Immature natural killer cell (primary cell): ENCODE results near the gene MAPK12. TPM values are rescaled to one million over a fixed set of nuclear protein-coding genes. Genes with fewer than 3 reads are reported as not detected.
"Not testable (repeated sequence)": the region's sequence is repeated elsewhere in the genome, so short reads cannot be mapped to it uniquely, and the experiment has no call there.

ENCODE experiments used
- DNase-seq, 3 donors: peaks; one replicate each; pipeline ENCODE4 v3.0.0; 2022; ENCODE audit warnings: mixed read lengths in 1 of 3
- H3K27ac Mint-ChIP-seq, 6 donors: one replicate each; pipeline ENCODE4 v1.8.0; 2020; ENCODE audit warnings: mixed read lengths in 6 of 6, mild to moderate bottlenecking in 5 of 6, inconsistent platforms in 4 of 6, moderate library complexity in 3 of 6
- H3K27me3 Mint-ChIP-seq, 3 donors: one replicate each; pipeline ENCODE4 v1.8.0; 2020 to 2021; ENCODE audit warnings: low read depth in 3 of 3, mild to moderate bottlenecking in 3 of 3, mixed read lengths in 3 of 3, moderate library complexity in 3 of 3, inconsistent platforms in 1 of 3
- H3K36me3 Mint-ChIP-seq, 3 donors: one replicate each; pipeline ENCODE4 v1.8.0; 2020; ENCODE audit warnings: mixed read lengths in 3 of 3, inconsistent platforms in 2 of 3, mild to moderate bottlenecking in 2 of 3
- H3K4me1 Mint-ChIP-seq, 2 donors: one replicate each; pipeline ENCODE4 v1.8.0; 2020; ENCODE audit warnings: inconsistent platforms in 2 of 2, mild to moderate bottlenecking in 2 of 2, mixed read lengths in 2 of 2, moderate library complexity in 1 of 2
- H3K4me3 Mint-ChIP-seq, 5 donors: one replicate each; pipeline ENCODE4 v1.8.0; 2020; ENCODE audit warnings: mild to moderate bottlenecking in 5 of 5, mixed read lengths in 5 of 5, inconsistent platforms in 3 of 5, moderate library complexity in 3 of 5
- H3K9me3 Mint-ChIP-seq, 6 donors: one replicate each; pipeline ENCODE4 v1.8.0; 2020; ENCODE audit warnings: mild to moderate bottlenecking in 6 of 6, mixed read lengths in 6 of 6, inconsistent platforms in 4 of 6, moderate library complexity in 3 of 6
- polyA plus RNA-seq, 3 donors: library from polyadenylated mRNA; unstranded; fragments of 300-500 nt; fragmentation: Illumina TruSeq; gene quantifications; one replicate each; pipeline ENCODE4 v1.2.3, GENCODE V29; 2021

MAPK12 gene
- polyA plus RNA-seq, 3 donors from 2014 or later = 0.13 to 0.31 TPM; not detected in 1

DNA sequence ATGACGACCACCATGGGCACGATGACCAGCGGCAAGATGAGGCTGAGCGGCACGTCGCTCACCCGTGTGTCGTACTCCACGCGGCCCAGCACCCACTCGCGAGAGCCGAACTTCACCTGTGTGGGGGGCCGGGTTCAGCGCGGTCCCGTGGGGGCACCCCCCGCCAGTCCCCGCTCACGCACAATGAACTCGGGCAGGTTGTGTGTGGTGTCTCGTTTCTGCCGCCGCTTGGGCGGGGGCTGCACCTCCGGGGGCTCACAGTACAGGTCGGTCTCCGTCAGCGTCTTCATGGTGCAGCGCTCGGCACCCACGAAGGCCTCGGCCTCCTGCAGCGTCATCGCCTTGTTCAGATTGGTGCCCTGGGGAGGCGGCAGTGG, 19.9 kb upstream of the MAPK12 start:
- Mint-ChIP-seq H3K4me3 (no peak overlapping the region), H3K4me1 (no peaks in the 10 kb centered on the region), H3K27me3 (peaks cover 0 to 2% (median 2%) of the 10 kb centered on the region in 3 donors), H3K27ac (no peak overlapping the region), H3K36me3 (no peaks in the 10 kb centered on the region), H3K9me3 (no peaks in the 10 kb centered on the region)
- no peak for DNase-seq

DNA sequence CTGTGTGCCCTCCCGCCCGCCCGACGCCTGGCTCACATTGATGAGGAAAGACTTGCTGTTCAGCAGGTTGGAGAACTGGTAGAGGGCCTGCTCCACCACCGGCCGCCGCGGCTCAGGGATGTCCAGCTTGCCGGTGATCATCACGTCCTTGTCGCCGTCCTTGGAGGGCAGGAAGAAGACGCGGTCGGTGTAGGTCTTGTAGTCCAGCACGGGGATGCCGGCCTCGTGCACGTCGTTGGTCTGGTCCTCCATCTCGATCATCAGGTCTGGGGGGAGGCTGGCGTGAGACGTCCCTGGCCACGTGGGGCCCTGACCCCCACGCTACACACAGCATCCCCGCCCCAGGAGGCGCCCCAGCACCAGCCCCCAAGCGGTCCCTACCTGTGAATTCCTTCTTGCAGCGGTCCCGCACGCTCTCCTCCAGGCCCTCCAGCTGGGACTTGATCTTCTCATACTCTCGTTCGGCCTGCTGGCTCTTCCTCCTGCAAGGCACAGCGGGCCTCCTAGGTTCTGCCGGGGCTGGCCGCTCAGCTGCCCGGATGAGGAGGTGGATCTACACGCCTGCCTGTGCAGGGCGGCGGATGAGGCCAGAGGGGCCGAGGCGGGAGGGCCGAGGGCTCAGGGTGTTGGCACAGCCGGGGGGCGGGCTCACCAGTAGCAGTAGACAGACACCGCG, 19.4 kb upstream of the MAPK12 start:
- H3K27me3 Mint-ChIP-seq = peaks cover 0 to 4% (median 2%) of the 10 kb centered on the region in 3 donors
- no peak overlapping the region for H3K27ac Mint-ChIP-seq
- no peaks in the 10 kb centered on the region for H3K36me3 Mint-ChIP-seq

DNA sequence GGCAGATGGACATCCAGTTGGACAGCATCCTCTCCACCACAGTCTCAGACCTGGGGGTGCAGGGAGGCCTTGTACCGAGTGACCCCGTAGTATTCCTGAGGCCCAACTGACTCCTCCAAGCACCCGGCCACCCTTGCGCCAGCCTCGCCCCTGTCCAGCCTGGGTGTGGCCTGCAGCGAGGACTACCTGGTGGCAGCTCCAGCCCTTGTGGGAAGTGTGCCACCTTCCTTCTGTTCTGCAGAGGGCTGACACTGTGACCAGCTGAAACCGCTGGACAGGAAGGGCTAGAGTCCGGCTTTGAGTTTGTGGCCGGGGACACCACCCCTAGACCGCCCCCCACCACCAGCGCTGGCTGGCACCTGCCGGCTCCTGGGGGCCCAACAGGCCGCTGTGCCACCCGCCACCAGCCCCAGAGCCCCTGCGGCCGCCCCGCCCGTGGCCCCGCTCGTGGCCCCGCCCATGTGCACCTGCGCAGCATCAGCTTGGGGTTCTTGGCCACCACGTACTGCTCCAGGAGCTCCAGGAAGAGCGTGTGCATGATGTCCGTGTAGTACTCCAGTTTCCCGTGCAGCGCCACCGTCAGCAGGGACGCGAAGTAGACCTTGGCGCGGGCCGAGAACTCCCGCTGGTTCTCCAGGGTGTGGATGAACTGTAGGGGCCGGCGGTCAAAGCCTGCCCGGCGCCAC, 18.7 kb upstream of the MAPK12 start:
- no peak for DNase-seq
- H3K4me1 Mint-ChIP-seq = no peaks in the 10 kb centered on the region
- no peaks in the 10 kb centered on the region for H3K9me3 Mint-ChIP-seq
- peaks cover 0 to 7% (median 2%) of the 10 kb centered on the region in 3 donors for H3K27me3 Mint-ChIP-seq
- H3K27ac Mint-ChIP-seq = no peak overlapping the region
- H3K36me3 Mint-ChIP-seq = no peaks in the 10 kb centered on the region
- no peak overlapping the region for H3K4me3 Mint-ChIP-seq

More for the DNA sequence above, 19.4 kb upstream of the MAPK12 start:
- Mint-ChIP-seq H3K4me1 (no peaks in the 10 kb centered on the region), H3K9me3 (no peaks in the 10 kb centered on the region), H3K4me3 (no peak overlapping the region)
- no peak for DNase-seq

DNA sequence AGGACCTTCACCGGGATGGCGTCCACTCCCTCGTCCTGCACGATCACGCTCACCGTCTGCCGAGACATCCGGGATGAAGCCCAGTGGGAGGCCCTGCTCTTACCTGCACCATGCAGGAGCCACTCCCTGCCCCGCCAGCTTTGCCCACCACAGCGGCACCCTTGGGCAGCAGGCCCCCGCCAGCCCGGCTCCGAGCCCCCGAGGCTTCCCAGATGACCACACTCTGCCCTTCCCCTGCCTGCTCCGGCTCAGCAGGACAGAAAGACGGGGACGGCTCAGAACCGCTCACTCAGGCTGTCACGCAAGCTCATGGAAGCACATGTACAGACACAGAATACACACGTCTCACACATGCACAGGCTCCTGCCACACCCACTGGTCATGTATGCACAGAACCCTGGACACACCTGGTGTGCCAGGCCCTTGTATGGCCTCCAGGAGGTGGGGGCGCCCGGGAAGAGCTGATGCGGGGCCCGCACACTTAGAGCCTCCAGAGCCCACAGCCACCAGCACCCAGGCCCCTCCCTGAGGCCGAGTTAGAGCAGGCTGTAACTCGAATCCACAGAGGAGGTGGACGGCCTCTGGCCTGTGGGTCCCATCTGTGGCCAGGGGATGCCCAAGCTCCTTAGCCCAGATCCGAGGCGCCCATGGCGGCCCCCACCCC, 17.6 kb upstream of the MAPK12 start:
- no peak overlapping the region for H3K4me3 Mint-ChIP-seq
- H3K36me3 Mint-ChIP-seq = no peaks in the 10 kb centered on the region
- no peaks in the 10 kb centered on the region for H3K9me3 Mint-ChIP-seq
- H3K27me3 Mint-ChIP-seq = peaks cover 0 to 9% (median 2%) of the 10 kb centered on the region in 3 donors
- H3K27ac Mint-ChIP-seq = no peak overlapping the region
- H3K4me1 Mint-ChIP-seq = no peaks in the 10 kb centered on the region
- DNase-seq = no peak

DNA sequence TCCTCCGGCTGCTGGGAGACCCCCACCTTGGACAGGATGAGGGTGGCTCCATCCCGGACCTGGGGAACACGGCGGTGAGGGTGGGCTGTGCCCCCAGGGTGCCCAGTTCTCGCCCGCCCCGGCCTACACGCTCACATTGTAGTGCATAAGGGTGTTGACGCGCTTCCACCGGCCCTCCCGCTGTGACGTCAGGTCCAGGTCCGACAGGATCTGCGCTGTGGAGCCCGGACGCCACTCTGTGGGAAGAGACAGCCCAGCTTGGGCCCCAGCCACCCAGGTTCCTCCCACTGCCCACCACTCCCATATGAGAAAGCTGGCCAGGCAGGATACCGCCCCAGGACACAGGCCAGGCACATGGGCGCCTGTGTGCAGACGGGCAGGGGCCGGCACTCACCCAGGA, 17.0 kb upstream of the MAPK12 start:
- no peak overlapping the region for H3K4me3 Mint-ChIP-seq
- H3K9me3 Mint-ChIP-seq = no peaks in the 10 kb centered on the region
- H3K27me3 Mint-ChIP-seq = peaks cover 0 to 9% (median 5%) of the 10 kb centered on the region in 3 donors
- H3K36me3 Mint-ChIP-seq = no peaks in the 10 kb centered on the region
- peaks cover 0 to 5% of the 10 kb centered on the region in 2 donors for H3K4me1 Mint-ChIP-seq
- DNase-seq = no peak
- H3K27ac Mint-ChIP-seq = no peak overlapping the region

DNA sequence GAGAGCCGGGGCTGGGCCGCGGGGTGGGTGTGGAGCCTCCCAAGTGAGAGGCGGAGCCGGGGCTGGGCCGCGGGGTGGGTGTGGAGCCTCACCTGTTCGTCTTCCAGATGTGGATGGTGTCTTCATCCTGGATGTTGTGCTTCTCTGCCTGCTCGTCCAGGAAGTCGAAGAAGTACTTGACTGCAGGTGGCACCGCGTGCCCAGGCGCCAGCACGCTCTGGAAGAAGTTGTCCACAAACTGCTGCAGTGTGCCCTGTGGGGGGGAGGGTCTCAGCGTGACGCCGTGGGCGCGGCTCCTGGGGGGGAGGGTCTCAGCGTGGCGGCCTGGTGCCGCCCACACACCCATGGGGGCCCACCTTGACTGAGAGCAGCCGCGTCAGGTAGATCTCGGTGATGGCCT, 16.3 kb upstream of the MAPK12 start:
- peaks cover 0 to 5% of the 10 kb centered on the region in 2 donors for H3K4me1 Mint-ChIP-seq
- no peak for DNase-seq
- no peak overlapping the region for H3K4me3 Mint-ChIP-seq
- H3K36me3 Mint-ChIP-seq = no peaks in the 10 kb centered on the region
- peaks cover 0 to 9% (median 5%) of the 10 kb centered on the region in 3 donors for H3K27me3 Mint-ChIP-seq
- no peak overlapping the region for H3K27ac Mint-ChIP-seq
- H3K9me3 Mint-ChIP-seq = no peaks in the 10 kb centered on the region

DNA sequence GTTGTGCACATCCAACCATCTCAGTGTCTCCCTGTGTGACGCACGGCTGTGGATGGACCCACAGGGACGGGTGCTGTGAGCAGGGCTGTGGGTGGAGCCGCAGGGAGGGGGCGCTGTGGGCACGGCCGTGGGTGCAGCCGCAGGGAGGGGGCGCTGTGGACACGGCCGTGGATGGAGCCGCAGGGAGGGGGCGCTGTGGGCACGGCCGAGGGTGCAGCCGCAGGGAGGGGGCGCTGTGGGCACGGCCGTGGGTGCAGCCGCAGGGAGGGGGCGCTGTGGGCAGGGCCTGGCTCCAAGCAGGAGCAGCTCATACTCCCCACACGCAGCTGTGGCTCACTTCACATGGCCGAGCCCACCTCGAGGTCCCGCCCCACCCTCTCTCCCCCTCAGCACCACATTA, 14.7 kb upstream of the MAPK12 start:
- peaks cover 1 to 10% (median 5%) of the 10 kb centered on the region in 3 donors for H3K27me3 Mint-ChIP-seq
- H3K4me1 Mint-ChIP-seq = peaks cover 0 to 6% of the 10 kb centered on the region in 2 donors
- H3K9me3 Mint-ChIP-seq = no peaks in the 10 kb centered on the region
- H3K27ac Mint-ChIP-seq = no peak overlapping the region
- no peaks in the 10 kb centered on the region for H3K36me3 Mint-ChIP-seq
- DNase-seq = peak; percentile 38 to 54 (median 43)
- H3K4me3 Mint-ChIP-seq = no peak overlapping the region

DNA sequence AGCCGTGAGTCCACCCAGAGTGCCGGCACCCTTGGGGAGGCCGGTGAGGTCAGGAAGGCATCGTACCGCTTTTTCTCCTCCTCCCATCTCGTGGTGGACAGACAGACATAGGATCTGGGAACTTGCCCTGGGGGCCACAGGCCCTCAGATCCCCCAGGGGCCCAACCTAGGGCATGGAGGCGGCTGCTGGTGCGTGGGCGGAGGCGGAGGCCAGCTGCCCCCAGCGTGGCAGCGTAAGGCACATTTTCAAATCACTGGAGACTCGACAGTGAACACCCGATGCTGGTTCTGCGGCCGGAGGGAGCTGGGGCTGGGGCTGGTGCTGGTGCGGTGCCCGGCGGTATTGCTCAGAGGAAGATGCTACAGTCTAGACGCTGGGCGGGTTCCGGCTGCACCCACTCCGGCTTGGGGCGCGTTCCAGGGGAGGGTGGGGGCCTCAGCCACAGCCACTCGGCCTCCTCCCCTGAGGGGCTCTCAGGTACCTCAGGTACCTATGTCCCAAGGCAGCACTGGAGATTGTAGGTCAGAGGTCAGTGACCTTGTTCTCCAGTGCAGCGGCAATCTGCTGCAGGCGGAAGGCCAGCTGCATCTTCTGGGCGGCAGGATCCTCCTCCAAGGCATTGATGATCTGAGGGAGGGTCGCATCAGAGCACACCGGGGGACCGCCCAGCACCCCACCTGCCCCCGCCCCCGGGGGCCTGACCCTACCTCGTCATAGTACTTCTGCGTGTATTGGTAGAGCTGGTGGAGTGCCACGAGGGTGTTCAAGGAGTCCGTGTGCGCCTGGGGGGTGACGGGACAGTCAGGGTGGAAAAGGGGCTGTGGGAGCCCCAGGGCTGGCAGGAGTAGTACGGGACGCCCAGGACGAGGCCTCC, 13.9 kb upstream of the MAPK12 start:
- peaks cover 3 to 9% (median 9%) of the 10 kb centered on the region in 3 donors for H3K27me3 Mint-ChIP-seq
- H3K9me3 Mint-ChIP-seq = no peaks in the 10 kb centered on the region
- H3K27ac Mint-ChIP-seq = no peak overlapping the region
- H3K4me3 Mint-ChIP-seq = peak overlapping the region in 1 of 5 donors; percentile 21
- H3K4me1 Mint-ChIP-seq = peaks cover 0 to 11% of the 10 kb centered on the region in 2 donors
- H3K36me3 Mint-ChIP-seq = no peaks in the 10 kb centered on the region
- DNase-seq = no peak

DNA sequence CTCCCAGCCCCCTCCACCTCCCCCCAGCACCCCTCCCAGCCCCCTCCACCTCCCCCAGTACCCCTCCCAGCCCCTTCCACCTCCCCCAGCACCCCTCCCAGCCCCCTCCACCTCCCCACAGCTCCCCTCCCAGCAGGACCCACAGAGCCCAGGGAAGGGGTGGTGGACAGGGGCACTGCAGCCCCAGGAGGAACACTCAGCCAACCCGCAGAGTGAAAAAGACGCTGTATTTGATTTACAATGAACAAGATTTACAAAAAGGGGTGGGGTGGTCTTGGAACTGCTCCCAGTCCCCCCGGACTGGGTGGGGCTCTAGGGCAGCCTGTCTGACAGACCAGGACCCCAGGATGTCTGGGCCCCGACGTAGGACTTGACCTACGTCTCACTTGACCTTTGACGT, 13.3 kb upstream of the MAPK12 start:
- H3K4me1 Mint-ChIP-seq = peaks cover 0 to 11% of the 10 kb centered on the region in 2 donors
- H3K27ac Mint-ChIP-seq = no peak overlapping the region
- H3K36me3 Mint-ChIP-seq = no peaks in the 10 kb centered on the region
- H3K27me3 Mint-ChIP-seq = peaks cover 3 to 9% (median 9%) of the 10 kb centered on the region in 3 donors
- no peak for DNase-seq
- H3K4me3 Mint-ChIP-seq = no peak overlapping the region
- H3K9me3 Mint-ChIP-seq = no peaks in the 10 kb centered on the region

DNA sequence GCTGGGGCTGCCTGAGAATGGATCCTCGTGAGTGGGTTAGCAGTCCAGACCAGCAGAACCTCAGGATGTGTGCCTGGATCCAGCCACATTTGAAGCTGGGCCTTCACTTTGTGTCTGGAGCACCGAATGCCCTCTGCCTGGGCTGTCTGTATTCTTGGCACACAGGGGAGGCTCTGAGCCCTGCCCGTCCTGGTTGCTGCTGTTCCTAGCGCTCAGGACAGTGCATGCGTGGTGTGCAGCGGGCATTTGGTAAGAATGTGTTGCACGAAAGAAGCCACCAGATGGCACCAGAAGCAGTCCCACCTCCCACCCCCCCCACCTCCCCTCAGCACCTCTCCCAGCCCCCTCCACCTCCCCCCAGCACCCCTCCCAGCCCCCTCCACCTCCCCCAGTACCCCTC, 12.8 kb upstream of the MAPK12 start:
- Mint-ChIP-seq H3K4me3 (no peak overlapping the region), H3K27me3 (peaks cover 3 to 9% (median 9%) of the 10 kb centered on the region in 3 donors), H3K9me3 (no peaks in the 10 kb centered on the region), H3K4me1 (peaks cover 0 to 13% of the 10 kb centered on the region in 2 donors), H3K36me3 (no peaks in the 10 kb centered on the region), H3K27ac (no peak overlapping the region)
- peak; percentile 16 to 40 (median 31) for DNase-seq

DNA sequence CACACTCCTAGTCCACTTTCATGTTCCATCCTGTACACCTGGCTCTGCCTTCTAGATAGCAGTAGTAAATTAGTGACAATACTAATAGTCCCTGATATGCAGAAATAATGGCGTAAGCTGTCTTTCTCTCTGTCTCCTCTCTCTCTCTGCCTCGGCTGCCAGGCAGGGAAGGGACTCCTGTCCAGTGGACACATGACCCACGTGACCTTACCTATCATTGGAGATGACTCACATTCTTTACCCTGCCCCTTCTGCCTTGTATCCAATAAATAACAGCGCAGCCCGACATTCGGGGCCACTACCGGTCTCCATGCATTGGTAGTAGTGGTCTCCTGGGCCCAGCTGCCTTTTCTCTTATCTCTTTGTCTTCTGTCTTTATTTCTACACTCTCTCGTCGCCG, 12.3 kb upstream of the MAPK12 start:
- H3K9me3 Mint-ChIP-seq, H3K27me3 Mint-ChIP-seq, H3K27ac Mint-ChIP-seq, H3K36me3 Mint-ChIP-seq, DNase-seq: not testable (repeated sequence)
- Mint-ChIP-seq H3K4me3 (peak overlapping the region in 1 of 5 donors; percentile 43), H3K4me1 (peaks cover 0 to 13% of the 10 kb centered on the region in 2 donors)

DNA sequence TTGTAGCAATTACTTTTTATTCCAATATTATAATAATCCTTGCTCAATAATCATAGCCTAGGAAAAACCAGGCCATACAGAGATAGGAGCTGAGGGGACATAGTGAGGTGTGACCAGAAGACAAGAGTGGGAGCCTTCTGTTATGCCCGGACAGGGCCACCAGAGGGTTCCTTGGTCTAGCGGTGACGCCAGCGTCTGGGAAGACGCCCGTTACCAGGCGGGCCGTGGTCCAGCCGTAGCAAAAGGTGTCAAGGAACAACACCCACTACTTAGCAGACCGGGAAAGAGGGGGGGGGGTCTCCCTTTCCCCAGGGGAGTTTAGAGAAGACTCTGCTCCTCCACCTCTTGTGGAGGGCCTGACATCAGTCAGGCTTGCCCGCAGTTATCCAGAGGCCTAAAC, 11.9 kb upstream of the MAPK12 start:
- not testable (repeated sequence) for H3K27me3 Mint-ChIP-seq, DNase-seq, H3K9me3 Mint-ChIP-seq, H3K27ac Mint-ChIP-seq, H3K36me3 Mint-ChIP-seq, H3K4me3 Mint-ChIP-seq
- peaks cover 0 to 13% of the 10 kb centered on the region in 2 donors for H3K4me1 Mint-ChIP-seq

DNA sequence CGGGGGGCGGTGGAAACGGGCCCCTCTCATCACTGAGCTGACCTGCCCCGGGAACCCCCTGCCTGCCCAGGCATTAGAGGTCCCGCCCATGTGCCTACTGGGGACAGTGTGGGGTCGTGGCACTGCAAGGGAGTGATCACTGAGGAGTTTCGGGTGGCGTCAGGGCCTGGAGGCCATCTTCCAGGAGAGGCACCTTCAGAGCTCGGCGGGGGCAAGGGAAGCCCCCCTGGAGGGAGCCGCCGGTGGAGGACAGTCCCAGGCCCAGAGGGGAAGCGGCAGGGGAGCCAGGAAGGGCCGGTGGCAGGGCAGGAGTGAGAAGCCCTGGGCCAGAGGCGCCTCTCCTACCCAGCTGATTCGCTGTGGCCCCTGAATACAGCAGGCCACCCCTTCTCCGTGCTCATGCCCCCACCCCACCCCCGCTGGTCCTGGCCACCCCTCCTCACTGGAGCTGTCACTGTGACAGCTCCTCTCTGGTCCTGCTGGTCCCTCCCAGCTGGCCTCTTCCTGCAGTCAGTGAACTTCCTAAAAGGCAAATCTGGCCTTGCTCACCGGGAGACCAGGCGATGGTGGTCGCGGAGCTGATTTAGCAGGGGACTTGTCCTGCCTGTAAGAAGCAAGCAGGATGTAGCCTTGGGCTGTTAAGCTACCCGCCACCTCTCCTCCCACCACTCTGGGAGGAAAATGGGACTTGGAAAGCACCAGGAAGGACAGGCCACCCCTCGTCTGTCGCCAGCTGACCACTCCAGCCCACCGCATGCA, 10.7 kb upstream of the MAPK12 start:
- H3K27me3 Mint-ChIP-seq = peaks cover 3 to 9% (median 7%) of the 10 kb centered on the region in 3 donors
- H3K9me3 Mint-ChIP-seq = no peaks in the 10 kb centered on the region
- H3K36me3 Mint-ChIP-seq = no peaks in the 10 kb centered on the region
- H3K27ac Mint-ChIP-seq = no peak overlapping the region
- peaks cover 0 to 13% of the 10 kb centered on the region in 2 donors for H3K4me1 Mint-ChIP-seq
- no peak for DNase-seq
- H3K4me3 Mint-ChIP-seq = no peak overlapping the region
